ENCODE measurements around the gene EIF4H.

- no peak for TF ChIP-seq POLR2AphosphoS5 (IDR thresholded peaks at IDR 0.05; ENCODE audit: low read depth, low read length)
- TF ChIP-seq TAF1 (IDR thresholded peaks at IDR 0.05; ENCODE audit: borderline replicate concordance, insufficient read depth, low read length): no peak
- TF ChIP-seq, protein P1, sequence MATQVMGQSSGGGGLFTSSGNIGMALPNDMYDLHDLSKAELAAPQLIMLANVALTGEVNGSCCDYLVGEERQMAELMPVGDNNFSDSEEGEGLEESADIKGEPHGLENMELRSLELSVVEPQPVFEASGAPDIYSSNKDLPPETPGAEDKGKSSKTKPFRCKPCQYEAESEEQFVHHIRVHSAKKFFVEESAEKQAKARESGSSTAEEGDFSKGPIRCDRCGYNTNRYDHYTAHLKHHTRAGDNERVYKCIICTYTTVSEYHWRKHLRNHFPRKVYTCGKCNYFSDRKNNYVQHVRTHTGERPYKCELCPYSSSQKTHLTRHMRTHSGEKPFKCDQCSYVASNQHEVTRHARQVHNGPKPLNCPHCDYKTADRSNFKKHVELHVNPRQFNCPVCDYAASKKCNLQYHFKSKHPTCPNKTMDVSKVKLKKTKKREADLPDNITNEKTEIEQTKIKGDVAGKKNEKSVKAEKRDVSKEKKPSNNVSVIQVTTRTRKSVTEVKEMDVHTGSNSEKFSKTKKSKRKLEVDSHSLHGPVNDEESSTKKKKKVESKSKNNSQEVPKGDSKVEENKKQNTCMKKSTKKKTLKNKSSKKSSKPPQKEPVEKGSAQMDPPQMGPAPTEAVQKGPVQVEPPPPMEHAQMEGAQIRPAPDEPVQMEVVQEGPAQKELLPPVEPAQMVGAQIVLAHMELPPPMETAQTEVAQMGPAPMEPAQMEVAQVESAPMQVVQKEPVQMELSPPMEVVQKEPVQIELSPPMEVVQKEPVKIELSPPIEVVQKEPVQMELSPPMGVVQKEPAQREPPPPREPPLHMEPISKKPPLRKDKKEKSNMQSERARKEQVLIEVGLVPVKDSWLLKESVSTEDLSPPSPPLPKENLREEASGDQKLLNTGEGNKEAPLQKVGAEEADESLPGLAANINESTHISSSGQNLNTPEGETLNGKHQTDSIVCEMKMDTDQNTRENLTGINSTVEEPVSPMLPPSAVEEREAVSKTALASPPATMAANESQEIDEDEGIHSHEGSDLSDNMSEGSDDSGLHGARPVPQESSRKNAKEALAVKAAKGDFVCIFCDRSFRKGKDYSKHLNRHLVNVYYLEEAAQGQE (IDR thresholded peaks at IDR 0.05; ENCODE audit: insufficient read depth in 1 of 2, low read depth in 2 of 2, low read length in 2 of 2): no peak
- no peak for TF ChIP-seq SIN3A (IDR thresholded peaks at IDR 0.05; ENCODE audit: borderline replicate concordance, insufficient read depth, low read length)
- TF ChIP-seq FOXP2 (optimal IDR thresholded peaks at IDR 0.05; ENCODE audit: borderline replicate concordance, extremely low read depth, extremely low read length, insufficient read depth): no peak
Observed at GRCh38 chr7:74174606-74175082, 488 bp downstream of the EIF4H start.

Measured in PFSK-1 (cell line).